Gastrocnemius medialis (tissue), 4 donors: ENCODE results near the gene PPP1R27. TPM values are rescaled to one million over a fixed set of nuclear protein-coding genes. Genes with fewer than 3 reads are reported as not detected.

Experiments
- ATAC-seq, 2 donors: fragments of 150-250 bp; one replicate each; pipeline ENCODE4 v1.9.1; 2016
- DNase-seq, 2 donors: peaks; one replicate each; pipeline ENCODE4 v3.0.0-alpha.2; 2019
- H3K27ac ChIP-seq, 4 donors: fragments of 200-600 bp; sonication (generic); 1 replicate in 1 of 4; 2 replicates in 3 of 4; pipeline ENCODE4 v1.5.1; 2016 to 2018; ENCODE audit warnings: mild to moderate bottlenecking in 2 of 4, moderate library complexity in 1 of 4
- H3K27me3 ChIP-seq, 3 donors: fragments of 200-600 bp; sonication (generic) in 2 of 3; 1 replicate in 1 of 3; 2 replicates in 2 of 3; pipeline versions ENCODE4 v1.5.1 to v1.6.0; 2016 to 2019; ENCODE audit warnings: mild to moderate bottlenecking in 1 of 3, moderate library complexity in 1 of 3
- H3K36me3 ChIP-seq, 2 donors: fragments of 200-600 bp; sonication (generic) in 1 of 2; one replicate each; pipeline ENCODE4 v1.5.1; 2017 to 2018
- H3K4me1 ChIP-seq, 2 donors: fragments of 200-600 bp; sonication (generic) in 1 of 2; one replicate each; pipeline ENCODE4 v1.5.1; 2016 to 2017; ENCODE audit warnings: mild to moderate bottlenecking in 2 of 2
- H3K4me3 ChIP-seq, 4 donors: fragments of 200-600 bp; sonication (generic) in 3 of 4; 1 replicate in 1 of 4; 2 replicates in 3 of 4; pipeline ENCODE4 v1.5.1; 2016 to 2019; ENCODE audit warnings: mild to moderate bottlenecking in 2 of 4
- H3K9me3 ChIP-seq, 3 donors: fragments of 200-600 bp; sonication (generic) in 2 of 3; 1 replicate in 1 of 3; 2 replicates in 2 of 3; pipeline ENCODE4 v1.5.1; 2016 to 2019
- POLR2A ChIP-seq, 2 donors: fragments of 450-650 bp; IDR thresholded peaks; one replicate each; pipeline ENCODE4 v1.6.1; 2017; ENCODE audit warnings: antibody characterized with exemption in 2 of 2, mild to moderate bottlenecking in 2 of 2, moderate library complexity in 2 of 2
- in situ Hi-C, 4 donors: fragments of 200-750 bp; cut with MboI; loops; one replicate each; pipeline versions ENCODE4 v1.15.0 to v1.8.0; 2017; ENCODE audit warnings: low sequenced_read_pairs in 4 of 4
- intact Hi-C: fragments of 100-400 bp; cut with DNase I; formaldehyde crosslinking; loops from one replicate; pipeline ENCODE4 v1.15.1; 2023; ENCODE audit warnings: low total_unique reads
- total RNA-seq, 4 donors: library from RNA; depleted of rRNA; stranded (reverse); fragments of >200 nt; gene quantifications; one replicate each; pipeline versions ENCODE4 v1.1.0 to v1.2.3, GENCODE V29; 2016
- TF ChIP-seq, protein P1 (sequence below), 5 experiments: fragments of 450-650 bp in 3 of 5; fragments of 200-600 bp in 2 of 5; sonication (generic) in 2 of 5; IDR thresholded peaks in 4 of 5; conservative IDR thresholded peaks in 1 of 5; 1 replicate in 4 of 5; 2 replicates in 1 of 5; pipeline ENCODE4 v1.5.1; 2016 to 2019; ENCODE audit warnings: antibody characterized with exemption in 5 of 5, mild to moderate bottlenecking in 3 of 5, moderate library complexity in 3 of 5

The PPP1R27 gene
- total RNA-seq, 4 donors from 2014 or later, result 245 to 708 (median 400) TPM

DNA sequence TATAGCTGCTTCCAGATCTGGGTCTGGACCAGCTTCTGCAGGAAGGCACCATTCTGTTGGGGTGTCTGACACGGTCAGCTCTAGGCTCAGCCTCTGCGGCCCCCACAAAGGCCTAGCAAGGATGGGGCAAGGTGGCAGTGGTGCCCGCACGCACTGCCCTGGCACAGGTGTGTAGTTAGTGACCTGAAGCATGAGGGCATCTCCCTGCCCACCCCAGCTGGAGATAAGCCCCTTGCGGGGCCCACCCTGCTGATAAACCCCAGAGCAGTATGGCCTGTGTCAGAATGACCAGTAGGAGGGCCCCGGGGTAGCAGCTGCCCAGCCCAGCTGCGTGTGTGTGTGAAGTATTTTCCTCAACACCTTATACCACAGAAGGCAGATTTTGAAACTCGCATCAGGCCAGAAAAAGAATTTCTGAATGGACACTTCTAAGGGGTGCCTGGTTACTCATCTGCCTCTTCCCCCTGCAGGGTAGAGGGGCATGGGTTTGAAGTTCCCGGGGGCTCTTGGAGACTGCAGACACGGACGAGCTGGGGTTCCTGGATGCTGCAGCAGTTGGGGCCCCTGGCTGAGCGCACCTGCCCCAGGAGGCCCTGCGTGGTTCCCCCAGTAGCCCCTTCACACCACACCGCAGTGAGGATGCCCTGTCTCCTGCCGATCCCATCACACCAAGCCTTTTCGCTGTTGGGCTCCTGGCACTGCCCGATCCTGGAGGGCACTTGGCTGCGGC, 31.8 kb upstream of the PPP1R27 start:
- Histone ChIP-seq H3K27me3 (no peaks in the 10 kb centered on the region), H3K36me3 (peaks cover 0 to 21% of the 10 kb centered on the region in 2 donors), H3K4me1 (peaks cover 55 to 62% of the 10 kb centered on the region in 2 donors), H3K4me3 (no peak overlapping the region), H3K9me3 (no peaks in the 10 kb centered on the region), H3K27ac (peak overlapping the region; percentile 94 to 99 (median 97))
- in situ Hi-C loops, result no loop called here
- ATAC-seq, result no peak
- intact Hi-C loops, result no loop called here
- no peak for TF ChIP-seq POLR2A (IDR thresholded peaks at IDR 0.05)
- TF ChIP-seq, protein P1, sequence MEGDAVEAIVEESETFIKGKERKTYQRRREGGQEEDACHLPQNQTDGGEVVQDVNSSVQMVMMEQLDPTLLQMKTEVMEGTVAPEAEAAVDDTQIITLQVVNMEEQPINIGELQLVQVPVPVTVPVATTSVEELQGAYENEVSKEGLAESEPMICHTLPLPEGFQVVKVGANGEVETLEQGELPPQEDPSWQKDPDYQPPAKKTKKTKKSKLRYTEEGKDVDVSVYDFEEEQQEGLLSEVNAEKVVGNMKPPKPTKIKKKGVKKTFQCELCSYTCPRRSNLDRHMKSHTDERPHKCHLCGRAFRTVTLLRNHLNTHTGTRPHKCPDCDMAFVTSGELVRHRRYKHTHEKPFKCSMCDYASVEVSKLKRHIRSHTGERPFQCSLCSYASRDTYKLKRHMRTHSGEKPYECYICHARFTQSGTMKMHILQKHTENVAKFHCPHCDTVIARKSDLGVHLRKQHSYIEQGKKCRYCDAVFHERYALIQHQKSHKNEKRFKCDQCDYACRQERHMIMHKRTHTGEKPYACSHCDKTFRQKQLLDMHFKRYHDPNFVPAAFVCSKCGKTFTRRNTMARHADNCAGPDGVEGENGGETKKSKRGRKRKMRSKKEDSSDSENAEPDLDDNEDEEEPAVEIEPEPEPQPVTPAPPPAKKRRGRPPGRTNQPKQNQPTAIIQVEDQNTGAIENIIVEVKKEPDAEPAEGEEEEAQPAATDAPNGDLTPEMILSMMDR (IDR thresholded peaks at IDR 0.05 in 4 of 5, conservative IDR thresholded peaks at IDR 0.05 in 1 of 5), result no peak
- no peak for DNase-seq

DNA sequence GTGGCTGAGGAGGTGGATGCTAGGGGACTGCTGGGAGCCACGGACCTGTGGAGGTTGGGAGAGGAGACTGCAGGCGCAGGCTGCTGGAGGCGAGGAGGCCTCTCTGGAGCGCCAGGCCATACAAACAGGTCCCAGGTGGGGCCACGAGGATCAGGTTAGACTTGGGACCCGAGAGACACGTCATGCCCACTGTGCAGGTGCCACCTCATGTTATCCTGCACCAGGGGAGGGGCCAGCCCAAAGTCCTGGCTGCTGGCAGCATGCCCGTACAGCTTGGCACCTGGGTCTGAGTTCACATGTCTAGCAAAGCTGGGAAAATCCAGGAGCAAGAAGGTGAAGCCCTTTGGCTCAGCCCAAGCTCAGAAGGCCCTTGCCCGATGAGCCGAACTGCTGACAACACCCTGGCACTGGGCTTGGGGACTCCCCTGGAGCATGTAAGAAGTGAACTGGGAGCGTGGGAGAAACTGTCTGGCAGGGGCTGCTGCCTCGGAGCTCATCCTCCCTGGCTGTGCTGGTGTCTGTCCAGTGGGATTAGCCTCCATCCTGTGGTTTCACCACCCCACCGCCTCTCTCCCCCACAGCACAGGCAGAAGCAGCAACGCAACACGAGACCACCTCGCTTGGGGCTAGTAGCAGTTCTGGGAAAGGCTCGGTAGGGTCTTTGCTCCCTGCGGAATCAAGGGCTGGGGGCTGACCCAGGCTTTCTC, 31.0 kb upstream of the PPP1R27 start:
- Histone ChIP-seq H3K4me1 (peaks cover 58 to 64% of the 10 kb centered on the region in 2 donors), H3K36me3 (peaks cover 0 to 21% of the 10 kb centered on the region in 2 donors), H3K9me3 (no peaks in the 10 kb centered on the region), H3K27ac (peak overlapping the region; percentile 4 to 99 (median 70)), H3K27me3 (no peaks in the 10 kb centered on the region), H3K4me3 (no peak overlapping the region)
- in situ Hi-C loops (no loop called here), intact Hi-C loops (no loop called here)
- TF ChIP-seq, protein P1 (IDR thresholded peaks at IDR 0.05 in 4 of 5, conservative IDR thresholded peaks at IDR 0.05 in 1 of 5), result no peak
- TF ChIP-seq POLR2A (IDR thresholded peaks at IDR 0.05), result no peak
- DNase-seq, result no peak
- ATAC-seq, result no peak

DNA sequence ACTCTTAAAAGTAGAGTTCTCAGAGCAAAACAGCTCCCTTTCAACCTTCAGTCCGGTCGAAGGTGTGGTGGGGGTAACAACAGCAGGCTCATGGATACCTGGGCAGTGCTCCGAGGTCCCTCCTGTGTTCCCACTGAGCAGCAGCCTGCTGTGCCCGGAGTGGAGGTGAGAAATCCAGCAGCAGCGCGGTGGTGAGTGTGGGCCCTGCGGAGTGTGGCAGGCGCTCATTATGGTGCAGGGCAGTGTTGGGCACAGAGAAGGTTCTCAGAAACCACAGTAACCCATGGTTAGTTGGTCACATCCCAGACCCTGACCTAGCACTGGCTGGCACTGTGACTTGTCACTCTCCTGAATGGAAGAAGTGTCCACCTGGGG, 30.5 kb upstream of the PPP1R27 start:
- peaks cover 56 to 63% of the 10 kb centered on the region in 2 donors for H3K4me1 ChIP-seq
- ATAC-seq, result no peak
- DNase-seq, result no peak
- in situ Hi-C loops, result no loop called here
- TF ChIP-seq, protein P1 (IDR thresholded peaks at IDR 0.05 in 4 of 5, conservative IDR thresholded peaks at IDR 0.05 in 1 of 5), result no peak
- no peak for TF ChIP-seq POLR2A (IDR thresholded peaks at IDR 0.05)
- peaks cover 0 to 21% of the 10 kb centered on the region in 2 donors for H3K36me3 ChIP-seq
- intact Hi-C loops, result no loop called here
- H3K27me3 ChIP-seq, result no peaks in the 10 kb centered on the region
- H3K4me3 ChIP-seq, result no peak overlapping the region
- no peaks in the 10 kb centered on the region for H3K9me3 ChIP-seq
- peak overlapping the region; percentile 1 to 99 (median 49) for H3K27ac ChIP-seq

DNA sequence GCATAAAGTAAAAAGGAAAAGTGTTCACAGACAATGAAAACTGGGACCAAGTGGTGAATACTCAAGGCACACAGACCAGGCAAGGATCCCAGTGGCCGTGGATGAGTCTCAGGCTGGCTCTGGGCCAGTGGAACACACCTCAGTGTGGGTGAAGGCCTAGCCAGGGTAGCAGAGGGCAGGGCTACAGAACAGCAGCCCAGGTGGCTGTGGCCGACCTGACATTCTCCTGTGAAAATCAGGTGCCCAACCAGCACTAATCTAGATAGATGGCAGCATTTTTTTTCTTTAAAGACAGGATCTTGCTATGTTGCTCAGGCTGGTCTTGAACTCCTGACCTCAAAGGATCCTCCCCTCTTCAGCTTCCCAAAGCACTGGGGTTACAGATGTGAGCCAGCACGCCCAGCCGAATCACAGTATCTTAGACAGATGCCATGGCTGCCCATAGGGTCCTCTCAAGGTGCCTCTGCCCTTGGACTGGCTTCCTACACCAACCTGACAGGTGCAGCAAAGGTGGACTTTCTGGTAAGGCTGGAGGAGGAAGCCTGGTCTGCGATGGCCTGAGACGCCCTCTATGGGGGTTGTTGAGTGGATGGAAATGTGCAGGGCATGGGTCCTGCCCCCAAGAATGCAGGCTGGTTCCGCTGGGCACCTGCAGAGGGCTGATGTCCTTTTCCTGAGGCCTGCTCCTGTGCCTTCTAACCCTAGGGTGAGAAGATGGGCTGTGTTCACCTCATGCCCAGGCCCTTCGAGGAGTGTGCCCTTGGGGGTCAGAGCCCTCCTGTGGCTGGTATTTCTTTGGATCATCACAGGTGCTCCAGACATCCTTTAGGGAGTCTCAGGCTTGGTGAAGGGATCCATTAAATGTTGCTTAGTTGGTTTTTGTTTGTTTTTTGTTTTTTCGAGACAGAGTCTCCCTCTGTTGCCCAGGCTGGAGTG, 29.3 kb upstream of the PPP1R27 start:
- H3K4me3 ChIP-seq, result no peak overlapping the region
- peaks cover 0 to 13% of the 10 kb centered on the region in 2 donors for H3K36me3 ChIP-seq
- DNase-seq, result no peak
- TF ChIP-seq POLR2A (IDR thresholded peaks at IDR 0.05), result no peak
- TF ChIP-seq, protein P1 (IDR thresholded peaks at IDR 0.05 in 4 of 5, conservative IDR thresholded peaks at IDR 0.05 in 1 of 5), result no peak
- in situ Hi-C loops (no loop called here), intact Hi-C loops (no loop called here)
- ATAC-seq, result no peak
- H3K27me3 ChIP-seq, result no peaks in the 10 kb centered on the region
- H3K9me3 ChIP-seq, result no peaks in the 10 kb centered on the region
- H3K4me1 ChIP-seq, result peaks cover 50 to 57% of the 10 kb centered on the region in 2 donors
- peak overlapping the region; percentile 99 to 100 (median 99) for H3K27ac ChIP-seq
